22Rv1 (cell line): ENCODE data around the gene C10orf71.

Source experiments
- CTCF ChIP-seq: fragments of 450-650 bp; IDR thresholded peaks from 2 replicates; pipeline ENCODE4 v1.5.1; 2017; ENCODE audit warnings: mild to moderate bottlenecking
- ZFX ChIP-seq: fragments of 450-650 bp; IDR thresholded peaks from 2 replicates; pipeline ENCODE4 v1.6.1; 2017; ENCODE audit warnings: antibody characterized with exemption, borderline replicate concordance

DNA sequence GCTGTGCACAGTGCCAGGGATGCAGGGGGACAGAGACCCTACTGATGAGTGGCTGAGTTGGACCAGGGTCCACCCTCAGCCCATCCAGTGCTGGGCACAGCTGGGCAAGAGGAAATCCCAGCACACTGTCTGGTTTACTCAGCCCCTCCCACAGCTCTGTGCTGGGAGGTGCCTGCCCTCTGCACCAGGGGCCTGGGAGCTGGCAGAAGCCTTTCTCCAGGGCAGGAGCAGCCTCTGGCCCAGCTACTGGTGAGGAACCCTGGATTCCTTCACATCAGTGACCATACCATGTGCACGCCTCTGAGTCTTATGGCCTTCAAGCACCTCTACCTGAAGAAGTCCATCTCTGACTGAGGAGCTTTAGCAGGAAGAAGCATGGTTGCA lies 25.9 kb upstream of the C10orf71 start:
- no peak for TF ChIP-seq CTCF
- no peak for TF ChIP-seq ZFX
